Measurements from ENCODE around the gene XYLT2.

Gene XYLT2

DNA sequence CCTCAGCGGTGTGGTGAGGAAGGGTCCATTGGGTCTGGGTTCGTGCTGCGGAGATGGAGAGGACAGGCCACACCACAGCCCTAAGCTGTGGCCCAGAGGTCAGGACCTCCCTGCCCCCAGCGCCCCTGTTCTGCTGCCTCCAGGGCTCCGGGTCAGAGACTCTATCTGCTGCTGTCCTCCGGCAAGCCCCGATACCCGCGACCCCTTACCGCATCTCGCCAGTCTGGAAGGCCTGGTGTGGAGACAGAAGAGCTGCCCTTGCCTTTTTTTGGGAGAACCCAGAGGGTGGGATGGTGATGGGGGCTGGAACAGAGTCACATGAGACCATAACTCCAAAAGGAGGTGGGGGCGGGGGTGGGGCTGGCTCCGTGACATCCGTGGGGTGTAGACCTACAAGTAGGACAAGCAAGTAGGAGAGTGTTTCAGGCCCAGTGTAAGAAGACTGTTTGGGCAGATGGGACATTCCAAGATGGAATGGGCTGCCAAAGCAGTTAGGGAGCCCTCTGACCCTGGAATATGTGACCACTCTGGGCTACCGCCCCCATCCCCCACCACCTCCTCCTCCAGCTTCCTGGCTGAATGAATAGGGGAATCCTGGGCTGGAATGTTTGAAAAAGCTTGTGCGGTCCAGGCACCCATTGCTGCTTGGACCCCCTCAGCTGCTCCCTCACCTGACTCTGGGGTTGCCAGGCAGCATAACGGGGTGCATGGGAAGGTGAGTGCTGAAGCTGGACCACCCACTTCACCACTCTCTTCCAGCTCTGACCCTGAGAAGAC, 1.4 kb downstream of the XYLT2 start:
- Histone ChIP-seq H3K27me3 (ENCODE audit: insufficient read depth, low read length) (peaks cover 7% of the 10 kb centered on the region), H3K36me3 (ENCODE audit: insufficient read depth, low read length) (no peaks in the 10 kb centered on the region), H3K4me3 (ENCODE audit: low read length) (peak overlapping the region; percentile 92), H2AFZ (ENCODE audit: low read depth, low read length) (no peak overlapping the region), H3K4me1 (ENCODE audit: insufficient read depth, low read length) (peaks cover 24% of the 10 kb centered on the region), H3K9me3 (ENCODE audit: low read length) (no peaks in the 10 kb centered on the region)

DNA sequence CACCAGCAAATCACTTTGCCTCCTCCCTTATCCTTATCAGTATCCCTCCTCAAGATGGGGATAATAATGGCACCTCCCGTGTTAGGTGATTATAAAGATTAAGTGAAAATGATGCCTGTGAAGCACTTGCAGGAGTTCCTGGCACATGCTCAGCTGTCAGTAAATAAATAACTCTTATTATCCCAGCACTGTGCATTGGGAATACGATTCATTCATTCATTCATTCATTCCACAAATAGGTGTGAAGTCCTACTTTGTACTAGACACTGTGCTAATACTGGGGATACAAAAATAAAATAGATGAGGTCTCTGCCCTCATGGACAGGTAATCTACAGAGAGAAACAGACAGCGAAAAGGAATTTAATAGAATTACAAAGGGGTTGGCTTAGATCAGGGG, 2.0 kb downstream of the XYLT2 start:
- H3K9me3 ChIP-seq (ENCODE audit: low read length): no peaks in the 10 kb centered on the region
- peak overlapping the region; percentile 92 for H3K4me3 ChIP-seq (ENCODE audit: low read length)
- H3K27me3 ChIP-seq (ENCODE audit: insufficient read depth, low read length): peaks cover 7% of the 10 kb centered on the region
- H2AFZ ChIP-seq (ENCODE audit: low read depth, low read length): no peak overlapping the region
- H3K36me3 ChIP-seq (ENCODE audit: insufficient read depth, low read length): peaks cover 3% of the 10 kb centered on the region
- peaks cover 24% of the 10 kb centered on the region for H3K4me1 ChIP-seq (ENCODE audit: insufficient read depth, low read length)

DNA sequence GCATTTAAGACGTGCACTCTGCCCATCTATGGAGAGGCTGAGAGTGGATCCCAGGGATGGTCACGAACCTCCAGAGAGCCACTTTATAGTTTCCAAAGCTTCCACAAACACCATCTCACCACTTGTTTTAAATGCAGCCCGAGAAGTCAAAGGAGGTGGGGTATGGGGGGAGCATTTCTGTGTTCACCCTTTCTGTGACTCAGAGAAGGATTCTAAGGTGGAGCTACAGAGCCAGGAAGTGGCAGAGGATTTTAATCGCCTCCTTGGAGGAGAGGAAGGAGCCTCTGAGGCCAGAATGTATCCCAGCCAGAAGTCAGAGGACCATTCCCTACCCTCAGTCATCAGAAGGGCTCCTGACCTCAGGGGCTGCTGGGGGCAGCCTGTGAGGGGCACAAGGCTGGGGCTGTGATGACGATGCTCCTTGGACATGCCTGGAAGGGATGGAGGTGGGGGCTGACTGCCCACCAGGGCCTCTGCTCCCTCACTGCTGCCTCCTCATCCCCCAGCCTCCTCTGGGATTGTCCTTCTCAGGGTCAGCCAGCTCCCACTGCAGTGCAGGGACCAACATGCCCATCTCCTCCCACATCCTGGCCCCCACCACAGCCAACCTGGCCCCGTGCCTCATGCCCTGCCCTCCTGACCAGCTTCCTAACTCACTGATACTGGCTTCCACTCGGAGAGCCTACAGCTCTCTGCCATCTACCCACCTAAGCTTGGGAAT, 2.8 kb downstream of the XYLT2 start:
- no peak overlapping the region for H2AFZ ChIP-seq (ENCODE audit: low read depth, low read length)
- peaks cover 24% of the 10 kb centered on the region for H3K4me1 ChIP-seq (ENCODE audit: insufficient read depth, low read length)
- peaks cover 6% of the 10 kb centered on the region for H3K36me3 ChIP-seq (ENCODE audit: insufficient read depth, low read length)
- H3K9me3 ChIP-seq (ENCODE audit: low read length): no peaks in the 10 kb centered on the region
- peaks cover 7% of the 10 kb centered on the region for H3K27me3 ChIP-seq (ENCODE audit: insufficient read depth, low read length)
- no peak overlapping the region for H3K4me3 ChIP-seq (ENCODE audit: low read length)

DNA sequence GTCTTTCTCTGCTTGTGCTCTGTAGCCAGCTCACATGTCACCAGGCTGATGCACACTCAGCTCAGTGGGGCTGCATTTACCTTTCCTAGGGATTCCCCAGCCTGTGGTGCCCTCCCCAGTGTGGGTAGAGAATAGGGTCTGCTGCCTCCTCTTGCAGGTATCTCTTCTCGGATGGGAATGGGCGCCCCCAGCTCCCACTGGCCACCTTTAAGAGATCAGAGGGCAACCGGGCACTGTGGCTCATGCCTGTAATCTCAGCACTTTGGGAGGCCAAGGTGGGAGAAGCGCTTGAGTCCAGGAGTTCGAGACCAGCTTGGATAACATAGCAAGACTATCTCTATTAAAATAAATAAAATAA, 3.3 kb downstream of the XYLT2 start:
- H3K4me1 ChIP-seq (ENCODE audit: insufficient read depth, low read length): peaks cover 24% of the 10 kb centered on the region

DNA sequence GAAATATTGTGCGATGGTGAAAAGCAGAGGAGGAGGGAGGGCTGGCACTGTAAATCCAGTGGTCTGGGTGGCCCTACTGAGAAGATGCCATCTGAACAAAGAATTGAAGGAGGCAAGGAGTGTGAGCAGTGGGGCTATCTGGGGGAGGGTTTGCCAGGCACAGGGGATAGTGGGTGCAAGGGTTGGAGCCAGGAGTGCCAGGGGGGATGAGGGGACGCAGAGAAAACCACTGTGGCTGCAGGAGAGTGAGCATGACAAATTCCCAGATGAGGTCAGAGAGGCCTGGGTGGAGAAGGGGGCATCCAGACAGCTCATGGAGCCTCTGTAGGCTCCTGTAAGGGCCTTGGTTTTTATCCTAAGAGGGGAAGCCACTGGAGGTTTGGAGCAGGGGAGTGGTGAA, 4.8 kb downstream of the XYLT2 start:
- no peak overlapping the region for H3K4me3 ChIP-seq (ENCODE audit: low read length)
- H3K4me1 ChIP-seq (ENCODE audit: insufficient read depth, low read length): peaks cover 17% of the 10 kb centered on the region
- peaks cover 26% of the 10 kb centered on the region for H3K36me3 ChIP-seq (ENCODE audit: insufficient read depth, low read length)
- no peaks in the 10 kb centered on the region for H3K27me3 ChIP-seq (ENCODE audit: insufficient read depth, low read length)
- H2AFZ ChIP-seq (ENCODE audit: low read depth, low read length): no peak overlapping the region
- no peaks in the 10 kb centered on the region for H3K9me3 ChIP-seq (ENCODE audit: low read length)

More for the DNA sequence above, 3.3 kb downstream of the XYLT2 start:
- Histone ChIP-seq H2AFZ (ENCODE audit: low read depth, low read length) (no peak overlapping the region), H3K4me3 (ENCODE audit: low read length) (no peak overlapping the region), H3K27me3 (ENCODE audit: insufficient read depth, low read length) (peaks cover 7% of the 10 kb centered on the region), H3K36me3 (ENCODE audit: insufficient read depth, low read length) (peaks cover 11% of the 10 kb centered on the region), H3K9me3 (ENCODE audit: low read length) (no peaks in the 10 kb centered on the region)

DNA sequence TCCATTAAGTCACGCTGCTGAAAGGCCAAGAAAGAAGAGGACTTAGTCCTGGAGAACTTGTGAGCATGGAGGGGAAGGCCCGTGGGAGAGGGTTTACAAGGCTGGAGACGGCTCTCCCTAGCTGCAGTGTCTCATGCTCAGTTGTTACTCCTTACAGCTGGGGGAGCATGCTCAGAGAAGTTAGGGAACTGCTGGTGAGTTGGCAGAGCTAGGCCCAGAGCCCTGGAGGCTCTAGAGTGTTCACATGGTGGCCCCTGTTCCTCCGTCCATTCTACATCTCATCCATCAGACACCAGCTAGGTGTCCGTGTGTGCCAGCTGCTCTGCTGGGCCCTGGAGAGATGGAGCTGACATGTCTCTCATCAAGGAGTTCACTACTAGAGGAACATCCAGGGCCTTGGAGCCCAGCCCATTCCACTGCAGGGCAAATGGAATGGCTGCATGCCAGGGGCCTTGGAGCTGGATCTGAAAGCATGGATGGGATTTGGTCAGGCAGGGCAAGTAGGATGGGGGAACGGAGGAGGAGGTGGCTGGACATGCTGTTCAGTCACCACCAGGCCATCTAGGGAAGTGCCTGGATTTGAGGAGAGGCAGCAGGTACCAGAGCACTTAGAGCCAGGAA, 6.3 kb downstream of the XYLT2 start:
- Histone ChIP-seq H3K4me1 (ENCODE audit: insufficient read depth, low read length) (peaks cover 12% of the 10 kb centered on the region), H3K4me3 (ENCODE audit: low read length) (no peak overlapping the region), H3K36me3 (ENCODE audit: insufficient read depth, low read length) (peaks cover 39% of the 10 kb centered on the region), H2AFZ (ENCODE audit: low read depth, low read length) (no peak overlapping the region), H3K27me3 (ENCODE audit: insufficient read depth, low read length) (no peaks in the 10 kb centered on the region), H3K9me3 (ENCODE audit: low read length) (no peaks in the 10 kb centered on the region)

DNA sequence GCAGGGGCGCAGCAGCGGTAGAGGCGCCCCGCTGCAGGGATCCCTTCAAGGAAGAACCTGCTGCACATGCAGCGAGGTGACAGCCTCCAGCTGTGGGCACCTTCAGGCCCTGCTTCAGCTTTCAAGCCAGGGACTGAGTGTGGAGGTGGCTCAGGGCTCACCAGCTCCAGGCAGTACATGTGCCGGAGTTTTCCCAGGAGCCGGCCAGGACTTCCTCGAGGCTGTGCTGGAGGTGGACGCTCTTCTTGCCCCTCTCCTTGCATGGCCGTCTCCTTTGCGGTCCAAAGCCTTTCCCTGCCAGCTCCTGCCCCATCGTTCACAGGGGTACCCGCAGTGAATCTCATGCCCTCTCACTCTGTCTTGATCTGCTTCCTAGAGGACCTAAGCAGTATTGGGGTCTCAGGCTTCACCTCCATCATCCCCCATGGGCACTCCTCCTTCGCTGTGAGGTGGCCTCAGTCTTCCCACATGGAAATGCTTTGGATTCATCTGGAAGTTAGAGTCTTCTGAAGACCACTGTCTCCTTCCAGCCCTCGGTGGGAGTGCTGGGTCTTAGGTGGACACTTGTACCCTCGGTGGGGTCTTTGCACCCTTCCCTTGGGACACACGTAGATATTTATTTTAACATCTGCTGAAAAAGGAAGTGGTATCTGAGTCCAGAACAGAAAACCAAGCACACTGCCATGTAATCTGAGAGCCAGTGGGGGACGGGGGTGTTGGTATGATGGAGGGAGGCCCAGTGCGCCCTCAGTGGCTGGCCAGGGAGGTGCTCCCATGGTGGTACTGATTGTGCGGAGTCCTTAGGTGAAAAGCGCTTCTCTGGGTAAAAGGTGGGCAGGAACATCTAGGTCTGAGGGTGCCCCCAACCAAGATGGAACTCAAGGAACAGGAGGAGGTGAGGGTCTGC, 7.0 kb downstream of the XYLT2 start:
- Histone ChIP-seq H3K4me3 (ENCODE audit: low read length) (no peak overlapping the region), H3K36me3 (ENCODE audit: insufficient read depth, low read length) (peaks cover 44% of the 10 kb centered on the region), H3K27me3 (ENCODE audit: insufficient read depth, low read length) (no peaks in the 10 kb centered on the region), H3K9me3 (ENCODE audit: low read length) (no peaks in the 10 kb centered on the region), H2AFZ (ENCODE audit: low read depth, low read length) (no peak overlapping the region), H3K4me1 (ENCODE audit: insufficient read depth, low read length) (peaks cover 5% of the 10 kb centered on the region)

DNA sequence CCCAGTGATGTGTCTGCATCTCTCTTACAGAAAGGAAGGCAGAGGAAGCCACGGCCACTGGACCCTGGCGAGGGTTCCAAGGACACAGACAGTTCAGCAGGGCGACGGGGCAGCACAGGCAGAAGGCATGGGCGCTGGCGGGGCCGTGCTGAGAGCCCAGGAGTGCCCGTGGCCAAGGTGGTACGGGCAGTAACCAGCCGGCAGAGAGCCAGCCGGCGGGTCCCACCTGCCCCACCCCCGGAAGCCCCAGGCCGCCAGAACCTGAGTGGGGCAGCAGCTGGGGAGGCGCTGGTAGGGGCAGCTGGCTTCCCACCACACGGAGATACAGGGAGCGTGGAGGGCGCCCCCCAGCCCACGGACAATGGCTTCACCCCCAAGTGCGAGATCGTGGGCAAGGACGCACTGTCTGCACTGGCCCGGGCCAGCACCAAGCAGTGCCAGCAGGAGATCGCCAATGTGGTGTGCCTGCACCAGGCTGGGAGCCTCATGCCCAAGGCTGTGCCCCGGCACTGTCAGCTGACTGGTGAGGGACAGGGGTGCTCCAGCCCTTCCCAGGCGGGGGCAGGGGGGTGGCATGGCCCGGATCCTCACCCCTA, 7.8 kb downstream of the XYLT2 start:
- Histone ChIP-seq H2AFZ (ENCODE audit: low read depth, low read length) (no peak overlapping the region), H3K36me3 (ENCODE audit: insufficient read depth, low read length) (peaks cover 50% of the 10 kb centered on the region), H3K4me1 (ENCODE audit: insufficient read depth, low read length) (no peaks in the 10 kb centered on the region), H3K27me3 (ENCODE audit: insufficient read depth, low read length) (no peaks in the 10 kb centered on the region), H3K9me3 (ENCODE audit: low read length) (no peaks in the 10 kb centered on the region), H3K4me3 (ENCODE audit: low read length) (no peak overlapping the region)

DNA sequence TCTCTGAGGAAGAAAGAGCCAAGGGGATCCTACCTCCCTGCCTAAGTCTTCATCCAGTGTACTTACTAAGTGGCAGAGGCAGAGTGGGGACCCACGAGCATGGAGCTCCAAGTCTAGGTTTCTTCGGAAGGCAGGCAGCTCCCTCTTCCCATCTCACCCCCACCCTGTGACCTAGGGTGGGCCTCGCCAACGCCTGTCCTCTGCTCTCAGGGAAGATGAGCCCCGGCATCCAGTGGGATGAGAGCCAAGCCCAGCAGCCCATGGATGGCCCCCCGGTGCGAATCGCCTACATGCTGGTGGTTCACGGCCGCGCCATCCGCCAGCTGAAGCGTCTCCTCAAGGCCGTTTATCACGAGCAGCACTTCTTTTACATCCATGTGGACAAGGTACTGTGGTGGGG, 8.3 kb downstream of the XYLT2 start:
- H2AFZ ChIP-seq (ENCODE audit: low read depth, low read length): no peak overlapping the region
- H3K4me3 ChIP-seq (ENCODE audit: low read length): no peak overlapping the region
- no peaks in the 10 kb centered on the region for H3K4me1 ChIP-seq (ENCODE audit: insufficient read depth, low read length)
- H3K9me3 ChIP-seq (ENCODE audit: low read length): no peaks in the 10 kb centered on the region
- H3K36me3 ChIP-seq (ENCODE audit: insufficient read depth, low read length): peaks cover 55% of the 10 kb centered on the region
- no peaks in the 10 kb centered on the region for H3K27me3 ChIP-seq (ENCODE audit: insufficient read depth, low read length)

DNA sequence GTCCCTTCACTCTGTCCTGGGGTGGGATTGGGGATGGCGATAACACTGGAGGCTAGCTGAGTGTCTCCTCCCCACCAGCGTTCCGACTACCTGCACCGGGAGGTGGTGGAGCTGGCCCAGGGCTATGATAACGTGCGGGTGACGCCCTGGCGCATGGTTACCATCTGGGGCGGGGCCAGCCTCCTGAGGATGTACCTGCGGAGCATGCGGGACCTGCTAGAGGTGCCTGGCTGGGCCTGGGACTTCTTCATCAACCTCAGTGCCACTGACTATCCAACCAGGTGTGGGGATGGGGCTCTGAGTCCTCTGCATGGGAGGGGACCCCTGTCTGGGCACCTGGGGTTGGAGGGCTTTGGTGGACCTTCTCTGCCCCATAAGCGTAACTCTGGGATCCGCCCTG, 8.8 kb downstream of the XYLT2 start:
- Histone ChIP-seq H3K36me3 (ENCODE audit: insufficient read depth, low read length) (peaks cover 60% of the 10 kb centered on the region), H3K4me1 (ENCODE audit: insufficient read depth, low read length) (no peaks in the 10 kb centered on the region), H3K9me3 (ENCODE audit: low read length) (no peaks in the 10 kb centered on the region), H3K27me3 (ENCODE audit: insufficient read depth, low read length) (no peaks in the 10 kb centered on the region), H3K4me3 (ENCODE audit: low read length) (no peak overlapping the region), H2AFZ (ENCODE audit: low read depth, low read length) (no peak overlapping the region)

DNA sequence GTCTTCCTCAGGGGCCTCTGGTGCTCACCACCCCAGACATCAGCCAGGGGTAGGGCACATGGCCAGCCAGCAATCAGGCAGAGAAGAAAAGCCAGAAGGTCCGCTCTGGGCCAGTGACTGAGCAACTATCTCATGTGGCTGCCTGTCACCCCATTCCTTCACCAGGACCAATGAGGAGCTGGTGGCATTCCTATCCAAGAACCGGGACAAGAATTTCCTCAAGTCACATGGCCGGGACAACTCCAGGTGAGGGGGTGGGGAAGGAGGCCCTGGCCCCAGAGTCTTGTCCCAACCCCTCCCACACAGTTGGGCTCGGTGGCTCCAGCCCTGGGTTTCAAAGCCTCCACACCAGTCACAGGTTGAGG, 9.4 kb downstream of the XYLT2 start:
- no peak overlapping the region for H2AFZ ChIP-seq (ENCODE audit: low read depth, low read length)
- no peaks in the 10 kb centered on the region for H3K4me1 ChIP-seq (ENCODE audit: insufficient read depth, low read length)
- H3K9me3 ChIP-seq (ENCODE audit: low read length): no peaks in the 10 kb centered on the region
- peaks cover 61% of the 10 kb centered on the region for H3K36me3 ChIP-seq (ENCODE audit: insufficient read depth, low read length)
- H3K27me3 ChIP-seq (ENCODE audit: insufficient read depth, low read length): no peaks in the 10 kb centered on the region
- no peak overlapping the region for H3K4me3 ChIP-seq (ENCODE audit: low read length)

DNA sequence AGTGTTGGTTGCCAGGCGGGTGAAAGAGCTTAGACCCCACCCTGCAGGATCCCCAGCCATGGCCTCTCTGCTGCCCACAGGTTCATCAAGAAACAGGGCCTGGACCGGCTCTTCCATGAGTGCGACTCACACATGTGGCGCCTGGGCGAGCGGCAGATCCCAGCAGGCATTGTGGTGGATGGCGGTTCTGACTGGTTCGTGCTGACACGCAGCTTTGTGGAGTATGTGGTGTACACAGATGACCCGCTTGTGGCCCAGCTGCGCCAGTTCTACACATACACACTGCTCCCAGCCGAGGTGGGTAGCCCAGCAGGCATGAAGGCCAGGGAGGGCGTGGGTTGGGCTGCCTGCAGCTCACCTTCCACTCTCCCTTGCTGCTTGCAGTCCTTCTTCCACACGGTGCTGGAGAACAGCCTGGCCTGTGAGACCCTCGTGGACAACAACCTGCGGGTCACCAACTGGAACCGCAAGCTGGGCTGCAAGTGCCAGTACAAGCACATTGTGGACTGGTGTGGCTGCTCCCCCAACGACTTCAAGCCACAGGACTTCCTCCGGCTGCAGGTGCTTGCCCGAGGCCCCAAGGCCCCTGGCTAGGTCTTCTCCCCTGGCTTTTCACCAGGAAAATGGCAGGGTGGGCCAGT, 9.9 kb downstream of the XYLT2 start:
- no peaks in the 10 kb centered on the region for H3K27me3 ChIP-seq (ENCODE audit: insufficient read depth, low read length)
- H3K4me3 ChIP-seq (ENCODE audit: low read length): no peak overlapping the region
- peaks cover 64% of the 10 kb centered on the region for H3K36me3 ChIP-seq (ENCODE audit: insufficient read depth, low read length)
- no peak overlapping the region for H2AFZ ChIP-seq (ENCODE audit: low read depth, low read length)
- H3K9me3 ChIP-seq (ENCODE audit: low read length): no peaks in the 10 kb centered on the region
- H3K4me1 ChIP-seq (ENCODE audit: insufficient read depth, low read length): no peaks in the 10 kb centered on the region

Data from neuron (in vitro differentiated cells).